Dermis microvascular lymphatic vessel endothelial cell (primary cell): ENCODE data around the gene MYO1H. TPM values are rescaled to one million over a fixed set of nuclear protein-coding genes. Genes with fewer than 3 reads are reported as not detected.
"Not testable (repeated sequence)": the region's sequence is repeated elsewhere in the genome, so short reads cannot be mapped to it uniquely, and the experiment has no call there.

Experiments used
- DNase-seq, 2 donors: peaks; one replicate each; pipeline versions ENCODE4 v3.0.0 to v3.0.0-alpha.2; 2010; ENCODE audit warnings: low read depth in 2 of 2
- total RNA-seq: library from RNA; depleted of rRNA; stranded (reverse); fragments of >200 nt; gene quantifications from 2 replicates; pipeline ENCODE4 v1.2.1, GENCODE V29; 2014

Gene MYO1H, protein sequence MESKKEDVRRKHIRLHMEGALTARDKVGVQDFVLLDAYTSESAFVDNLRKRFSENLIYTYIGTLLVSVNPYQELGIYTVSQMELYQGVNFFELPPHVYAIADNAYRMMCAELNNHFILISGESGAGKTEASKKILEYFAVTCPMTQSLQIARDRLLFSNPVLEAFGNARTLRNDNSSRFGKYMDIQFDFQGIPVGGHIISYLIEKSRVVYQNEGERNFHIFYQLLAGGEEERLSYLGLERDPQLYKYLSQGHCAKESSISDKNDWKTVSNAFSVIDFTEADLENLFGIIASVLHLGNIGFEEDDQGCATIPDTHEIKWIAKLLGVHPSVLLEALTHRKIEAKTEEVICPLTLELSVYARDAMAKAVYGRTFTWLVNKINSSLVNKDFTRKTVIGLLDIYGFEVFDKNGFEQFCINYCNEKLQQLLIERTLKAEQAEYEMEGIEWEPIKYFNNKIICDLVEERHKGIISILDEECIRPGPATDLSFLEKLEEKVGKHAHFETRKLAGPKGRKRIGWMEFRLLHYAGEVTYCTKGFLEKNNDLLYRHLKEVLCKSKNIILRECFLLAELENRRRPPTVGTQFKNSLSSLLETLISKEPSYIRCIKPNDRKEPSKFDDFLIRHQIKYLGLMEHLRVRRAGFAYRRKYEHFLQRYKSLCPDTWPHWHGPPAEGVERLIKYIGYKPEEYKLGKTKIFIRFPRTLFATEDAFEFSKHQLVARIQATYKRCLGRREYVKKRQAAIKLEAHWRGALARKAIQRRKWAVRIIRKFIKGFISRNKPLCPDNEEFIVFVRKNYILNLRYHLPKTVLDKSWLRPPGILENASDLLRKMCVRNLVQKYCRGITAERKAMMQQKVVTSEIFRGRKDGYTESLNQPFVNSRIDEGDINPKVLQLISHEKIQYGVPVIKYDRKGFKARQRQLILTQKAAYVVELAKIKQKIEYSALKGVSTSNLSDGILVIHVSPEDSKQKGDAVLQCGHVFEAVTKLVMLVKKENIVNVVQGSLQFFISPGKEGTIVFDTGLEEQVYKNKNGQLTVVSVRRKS
- total RNA-seq: not detected in 2 replicates

DNA sequence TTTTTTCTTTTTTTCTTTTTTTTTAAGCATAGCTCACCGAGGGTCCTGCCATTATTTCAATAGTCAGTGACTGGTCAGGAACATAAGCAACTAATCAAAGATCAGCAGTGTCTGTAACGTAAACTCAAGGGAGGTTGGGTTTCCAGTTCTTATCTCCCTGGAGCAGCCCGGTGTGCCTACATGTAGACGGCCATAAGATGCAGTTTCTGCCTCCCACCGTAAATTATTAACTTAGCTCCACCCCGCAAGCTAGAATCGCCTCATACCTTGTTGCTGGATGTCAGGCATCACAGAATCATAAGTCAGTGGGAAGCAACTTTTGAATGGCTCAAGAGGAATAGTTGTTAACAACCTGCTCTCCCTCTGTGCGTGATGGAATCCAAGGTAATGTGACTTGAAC, at the start of gene MYO1H:
TSS of gene MYO1H (plus strand) at position 312 of the 400 bp plus-strand sequence. CDS start at position 373, 61 bp downstream.
- no peak for DNase-seq

DNA sequence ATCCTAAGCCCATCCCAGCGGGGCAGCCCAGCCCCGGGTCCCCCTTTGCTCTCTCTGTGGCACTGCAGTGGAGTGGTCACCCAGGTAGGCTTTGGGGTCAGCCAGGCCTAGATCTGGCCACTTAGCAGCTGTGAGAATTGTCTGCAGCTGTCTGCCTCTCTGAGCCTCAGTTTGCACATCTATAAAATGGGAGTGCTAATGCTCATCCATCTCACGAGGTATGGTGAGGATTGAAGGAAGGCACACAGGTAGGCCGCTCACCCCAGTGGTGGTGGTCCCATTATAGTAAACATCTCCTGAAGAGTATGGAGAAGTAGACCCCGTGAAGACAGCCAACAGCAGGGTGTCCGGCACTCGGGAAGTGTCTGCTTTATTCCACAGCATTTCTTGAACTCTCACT, 47.9 kb upstream of the MYO1H start:
- no peak for DNase-seq

DNA sequence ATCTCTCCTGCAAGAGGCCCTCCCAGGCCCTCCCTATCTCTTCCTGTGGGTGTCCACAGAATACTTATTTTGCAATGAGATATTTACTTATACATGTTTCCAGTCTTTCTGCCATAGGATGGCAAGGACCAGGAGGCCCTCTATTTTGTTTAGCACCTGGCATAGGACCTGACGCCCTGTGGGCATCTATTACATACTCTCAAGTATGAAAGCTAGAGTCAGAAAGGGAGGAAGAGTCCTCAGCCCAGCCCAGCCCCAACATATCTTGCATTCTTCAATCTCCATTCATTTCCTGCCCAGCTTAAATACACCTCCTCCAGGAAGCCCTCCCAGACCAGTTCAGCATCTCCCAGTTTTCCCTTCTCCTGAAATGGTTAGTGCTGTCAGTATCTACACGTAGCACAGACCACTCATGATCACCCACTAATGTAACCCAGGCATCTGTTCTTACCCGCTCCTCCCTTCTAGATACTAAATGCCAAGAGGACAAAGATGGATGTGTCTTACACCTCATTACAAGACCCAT, 46.0 kb upstream of the MYO1H start:
- no peak for DNase-seq

DNA sequence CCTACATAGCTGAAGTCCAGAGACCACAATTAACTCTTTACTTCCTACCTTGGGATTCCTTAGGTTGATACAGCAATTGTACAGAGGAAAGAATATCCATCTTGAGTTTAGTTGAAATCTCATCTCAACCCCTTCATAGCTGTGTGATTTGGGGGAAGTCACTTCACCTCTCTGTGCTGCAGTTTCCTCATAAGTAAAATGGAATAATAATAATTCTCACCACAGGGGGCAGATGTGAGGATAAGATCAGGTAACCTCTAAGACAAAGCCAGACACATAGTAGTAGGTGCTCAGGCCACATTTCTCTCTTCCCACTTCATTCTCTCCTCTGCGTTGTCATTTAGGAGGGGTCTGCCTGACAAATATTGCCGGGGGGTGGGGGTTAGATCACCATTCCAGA, 45.3 kb upstream of the MYO1H start:
- no peak for DNase-seq

DNA sequence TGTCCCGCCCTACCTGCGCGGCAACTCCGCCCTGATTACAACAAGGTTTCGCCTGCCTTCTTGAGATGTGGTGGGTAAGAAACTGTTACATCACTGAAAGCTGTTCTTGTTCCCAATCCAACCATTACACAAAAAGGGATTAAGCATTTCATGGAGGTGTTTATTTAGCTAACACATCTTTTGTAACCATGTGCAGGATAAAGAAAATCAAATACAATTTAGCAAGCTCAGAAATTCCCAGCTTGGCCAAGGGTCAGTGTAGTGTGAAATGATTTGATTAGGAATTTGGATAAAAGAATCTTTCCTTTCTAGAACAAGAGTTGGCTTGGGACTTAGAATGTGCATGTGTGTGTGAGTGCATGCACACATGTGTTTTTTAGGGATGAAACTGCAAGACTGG, 44.9 kb upstream of the MYO1H start:
- no peak for DNase-seq

DNA sequence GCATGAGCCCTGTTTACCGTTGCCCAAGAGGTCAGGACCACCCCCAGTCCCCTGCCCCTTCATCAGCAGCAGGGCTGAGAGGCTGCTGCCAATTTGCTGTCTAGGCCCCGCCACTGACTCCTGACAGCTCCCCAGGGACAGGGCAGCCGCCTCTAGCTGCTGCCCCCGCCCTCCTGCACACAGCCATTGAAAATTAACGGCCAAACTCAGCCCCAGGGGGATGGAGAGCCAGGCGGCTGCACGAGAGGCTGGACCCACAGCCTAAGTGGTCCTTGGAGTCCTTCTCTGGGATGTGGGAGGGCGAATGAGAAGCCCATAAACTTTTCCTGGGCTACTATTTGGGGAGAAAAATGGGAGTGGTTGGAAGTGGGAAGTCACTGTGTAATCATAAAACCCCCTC, 43.2 kb upstream of the MYO1H start:
- no peak for DNase-seq

DNA sequence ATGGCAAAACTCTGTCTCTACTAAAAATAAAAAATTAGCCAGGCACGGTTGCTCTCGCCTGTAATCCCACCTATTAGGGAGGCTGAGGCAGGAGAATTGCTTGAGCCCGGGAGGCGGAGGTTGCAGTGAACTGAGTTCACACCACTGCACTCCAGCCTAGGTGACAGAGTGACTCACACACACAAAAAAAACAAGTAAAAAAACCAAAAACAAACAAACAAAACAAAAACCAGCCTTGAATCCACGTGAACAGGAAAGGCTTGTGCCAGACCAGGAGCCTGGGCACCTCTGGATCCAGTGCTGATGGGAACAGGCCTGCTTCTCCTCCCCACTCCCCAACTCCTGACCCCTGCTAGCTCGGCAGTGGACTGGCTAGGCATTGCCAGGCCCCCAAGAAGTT, 42.2 kb upstream of the MYO1H start:
- no peak for DNase-seq

DNA sequence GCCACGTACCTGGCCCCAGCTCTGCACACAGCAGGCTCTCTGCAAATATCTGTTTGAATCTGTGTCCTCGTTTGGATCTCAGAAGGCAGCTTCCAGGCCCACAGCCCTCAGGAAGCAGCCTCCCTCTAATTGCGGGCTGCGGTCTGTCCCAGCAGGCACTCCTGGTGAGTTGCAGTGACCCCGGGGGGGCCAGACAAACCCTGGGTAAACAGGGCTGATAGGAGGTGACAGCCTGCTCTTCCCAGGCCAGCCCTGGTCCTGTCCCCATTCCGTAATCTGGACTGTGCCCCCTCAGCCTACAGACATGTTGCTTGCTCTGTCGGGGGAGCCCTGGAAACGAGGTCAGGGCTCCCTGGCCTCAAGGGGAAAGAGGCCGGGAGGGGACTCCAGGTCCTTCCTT, 40.6 kb upstream of the MYO1H start:
- DNase-seq: no peak

DNA sequence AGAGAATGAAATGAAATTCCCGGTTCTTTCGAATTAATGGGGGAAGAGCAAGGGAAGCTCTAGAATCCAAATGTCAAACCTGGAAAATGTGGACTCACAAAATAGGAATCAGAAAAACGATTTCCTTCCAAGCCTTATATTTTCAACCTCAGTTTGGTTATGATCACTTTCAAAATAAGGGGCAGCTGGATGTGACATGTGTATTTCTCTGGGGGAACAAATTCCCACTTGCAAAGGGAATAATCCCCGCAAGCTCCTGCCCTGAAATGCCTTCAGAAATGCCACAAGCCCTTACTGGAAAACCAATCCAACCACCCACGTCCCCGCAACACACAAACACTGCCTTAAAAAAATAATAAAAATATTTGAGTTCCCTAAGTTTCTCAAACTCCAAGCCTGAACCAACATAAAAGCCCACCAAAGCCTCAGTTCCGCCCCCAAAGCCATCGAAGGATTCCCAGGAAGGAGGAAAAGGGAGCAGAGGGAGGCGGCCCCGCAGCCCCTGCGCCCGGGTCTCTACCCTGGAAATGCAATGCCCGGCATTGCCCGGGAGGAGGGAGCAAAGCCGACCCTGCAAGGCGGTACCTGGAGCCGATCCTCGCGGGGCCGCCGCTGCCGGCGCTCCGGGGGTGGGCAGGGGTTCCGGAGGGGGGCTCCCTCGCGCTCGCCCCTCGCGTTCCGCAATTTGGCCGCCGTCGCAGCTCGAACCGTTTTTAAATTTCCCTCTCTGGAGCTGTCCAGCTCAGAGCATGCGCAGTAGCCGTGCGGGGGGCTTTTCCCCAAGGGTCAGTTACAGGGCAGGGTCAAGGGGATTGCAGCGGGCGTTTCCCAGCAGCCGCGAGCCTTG, 38.9 kb upstream of the MYO1H start, which contains the start of gene FOXN4:
TSS of gene FOXN4 (minus strand) at position 751 of the 847 bp plus-strand sequence. CDS start 963 bp downstream, outside the sequence.
- no peak for DNase-seq

DNA sequence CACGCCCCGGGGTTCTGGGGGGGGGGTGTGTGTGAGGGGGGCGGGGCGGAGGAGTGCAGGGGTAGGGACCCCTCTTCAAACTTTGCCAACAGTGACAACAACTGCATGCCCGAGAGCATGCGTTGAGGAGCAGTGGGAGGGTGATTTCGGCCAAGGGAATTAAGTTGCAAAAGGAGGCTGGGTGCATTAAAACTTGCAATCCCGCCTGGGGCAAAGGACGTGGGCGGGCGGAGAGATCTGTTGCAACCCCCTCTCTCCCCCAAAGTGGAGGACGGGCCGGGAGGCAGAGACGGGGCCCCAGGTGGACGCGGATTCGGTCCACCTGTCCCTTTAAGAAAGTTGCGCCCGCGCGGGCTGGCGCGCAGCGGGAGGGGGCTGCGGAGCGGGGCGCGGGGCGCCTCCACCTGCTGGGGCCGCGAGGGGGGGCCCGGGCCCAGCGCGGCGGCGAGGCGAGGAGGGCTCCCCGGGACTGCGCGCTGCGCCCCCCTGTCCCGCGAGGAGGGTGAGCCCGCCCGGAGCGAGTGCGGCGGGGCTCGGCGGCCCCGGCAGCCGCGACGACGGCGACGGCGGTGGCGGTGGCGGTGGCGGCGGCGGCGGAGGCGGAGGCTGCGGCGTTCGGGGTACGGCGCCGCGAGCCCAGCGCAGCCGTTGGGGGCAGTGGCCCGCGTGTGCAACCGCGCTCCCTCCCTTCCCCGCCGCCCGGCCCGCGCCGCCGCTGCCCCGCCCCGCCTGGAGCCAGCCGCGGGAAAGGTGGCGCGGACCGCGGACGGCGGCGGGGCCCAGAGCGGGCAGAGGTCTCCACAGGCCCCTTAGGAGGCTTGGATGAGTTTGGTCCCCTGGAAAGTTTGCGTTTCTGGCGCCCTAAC, 38.1 kb upstream of the MYO1H start:
- DNase-seq: no peak

DNA sequence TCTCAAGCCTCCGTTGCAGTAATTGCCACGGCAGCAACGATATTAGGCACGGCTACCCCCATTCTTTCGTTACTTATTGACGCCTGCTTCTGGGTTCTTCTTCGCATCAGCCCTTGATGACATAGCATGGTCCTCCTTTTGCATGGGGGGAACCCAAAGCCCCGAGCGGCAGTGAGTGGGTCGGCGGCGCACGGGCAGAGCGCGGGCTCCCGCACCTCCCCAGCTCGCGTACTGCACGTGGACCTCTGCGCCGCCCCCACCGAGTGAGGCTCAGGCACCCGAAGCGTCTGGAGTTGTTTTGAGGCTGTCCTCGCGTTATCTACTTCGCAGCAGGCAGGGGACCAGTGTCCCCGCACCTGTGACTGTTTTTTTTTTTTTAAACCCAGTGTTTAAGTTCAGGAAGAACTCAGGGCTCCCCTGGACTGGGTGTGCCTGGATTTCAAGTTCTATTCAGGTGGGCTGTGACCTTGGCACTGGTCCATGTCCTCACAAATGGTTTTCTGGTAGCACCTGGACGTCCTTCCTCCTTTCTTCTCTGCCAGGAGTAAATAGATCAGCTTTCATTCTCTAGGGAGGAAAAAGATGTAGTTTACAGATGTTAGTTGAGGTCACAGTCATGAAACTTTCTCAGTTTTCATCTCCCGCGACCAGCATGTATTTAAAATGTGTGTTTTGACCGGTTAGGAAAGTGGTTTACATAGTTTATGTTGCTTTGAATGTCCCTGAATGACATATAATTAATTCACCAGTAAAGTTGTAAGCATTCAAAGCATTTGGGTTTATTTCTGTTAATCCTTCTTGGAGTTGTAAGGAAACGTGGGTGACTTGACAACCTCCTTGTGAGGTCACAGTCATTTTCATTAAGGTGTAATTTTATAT, 37.2 kb upstream of the MYO1H start:
- DNase-seq: no peak

DNA sequence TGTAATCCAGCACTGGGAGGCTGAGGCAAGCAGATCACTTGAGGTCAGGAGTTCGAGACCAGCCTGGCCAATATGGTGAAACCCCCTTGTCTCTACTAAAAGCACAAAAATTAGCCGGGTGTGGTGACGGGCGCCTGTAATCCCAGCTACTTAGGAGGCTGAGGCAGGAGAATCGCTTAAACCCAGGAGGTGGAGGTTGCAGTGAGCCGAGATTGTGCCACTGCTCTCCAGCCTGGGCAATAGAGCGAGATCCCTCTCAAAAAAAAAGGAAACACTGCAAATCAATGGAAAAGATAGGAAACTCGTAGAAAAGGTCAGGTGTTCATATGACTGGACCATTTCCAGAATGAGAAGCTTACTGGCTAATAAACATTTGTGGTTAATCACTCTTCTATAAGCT, 26.4 kb upstream of the MYO1H start:
- not testable (repeated sequence) for DNase-seq

DNA sequence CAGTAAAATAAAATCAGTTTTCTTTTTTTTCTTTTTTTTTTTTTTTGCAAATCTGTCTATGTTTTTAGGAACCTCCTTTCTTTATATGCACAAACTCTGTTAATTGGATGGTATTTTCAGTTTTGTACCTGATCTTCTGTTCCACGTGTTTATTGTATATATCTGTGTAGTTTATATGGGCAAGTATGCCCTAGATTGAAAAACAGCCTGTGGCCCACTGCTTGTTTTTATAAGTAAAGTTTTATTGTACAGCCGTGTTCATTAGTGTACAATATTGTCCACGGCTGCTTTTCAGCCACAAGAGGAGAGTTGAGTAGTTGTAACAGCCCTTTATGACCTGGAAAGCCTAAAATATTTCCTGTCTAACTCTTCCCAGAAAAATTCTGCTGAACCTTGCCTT, 18.7 kb upstream of the MYO1H start:
- no peak for DNase-seq

DNA sequence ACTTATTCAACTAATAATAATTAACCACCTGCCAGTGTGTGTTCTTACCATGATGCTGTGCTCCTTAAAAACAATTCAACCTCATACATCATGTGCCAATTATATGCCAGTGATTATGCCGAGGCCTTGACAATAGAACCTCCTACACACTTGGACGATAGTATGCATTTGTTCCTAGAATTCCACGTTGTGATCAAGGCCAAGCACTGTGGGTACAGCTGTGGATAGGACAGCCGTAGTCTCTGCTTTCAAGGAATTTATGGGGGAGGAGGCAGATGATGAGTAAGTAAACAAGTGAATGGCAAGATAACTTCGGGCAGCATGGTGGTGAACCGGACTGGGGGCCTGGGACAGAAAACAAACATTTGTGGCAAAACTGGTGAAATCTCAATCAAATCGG, 18.0 kb upstream of the MYO1H start:
- DNase-seq: no peak

DNA sequence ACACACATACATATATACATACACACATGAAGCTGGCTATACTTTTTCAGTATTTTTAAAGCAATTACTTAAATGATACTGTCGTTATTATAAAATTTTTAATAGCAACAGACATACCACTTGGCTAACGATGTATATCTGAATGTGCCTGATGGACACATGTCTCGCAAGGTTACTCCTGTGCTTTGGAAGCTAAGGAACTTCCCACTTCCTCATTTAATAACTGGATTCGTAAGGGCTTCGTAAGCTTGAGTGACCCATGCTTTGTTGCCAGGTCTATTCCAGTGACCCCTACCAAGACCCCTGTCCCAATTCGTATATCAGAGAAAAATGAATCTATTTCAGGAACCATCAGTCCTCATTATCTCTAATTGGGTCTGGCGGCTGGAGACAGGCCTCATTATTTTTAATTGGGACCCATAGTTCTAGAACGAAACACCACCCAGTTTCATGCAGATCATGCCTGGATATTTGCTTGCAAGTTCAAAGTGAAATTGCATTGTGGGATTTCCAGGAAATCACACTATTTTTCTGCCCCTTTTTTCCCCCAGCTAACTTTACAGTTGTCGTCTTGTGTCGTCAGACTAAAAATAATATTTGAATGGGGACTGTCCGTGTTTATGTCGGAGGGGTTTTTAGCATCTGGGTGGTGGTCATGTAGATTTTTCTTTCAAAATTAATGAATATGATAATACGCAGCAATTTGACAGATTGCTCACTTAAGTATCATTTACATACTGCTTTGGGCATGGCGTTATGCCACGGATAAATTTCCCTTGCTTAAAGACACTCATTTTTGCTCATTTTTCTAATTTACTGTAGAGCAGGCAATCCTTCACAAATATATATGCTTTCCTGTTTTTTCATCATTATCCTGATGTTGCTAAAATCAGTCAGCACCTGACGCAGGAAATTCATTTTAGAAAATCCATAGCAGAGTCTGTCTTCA, 17.1 kb upstream of the MYO1H start:
- no peak for DNase-seq

DNA sequence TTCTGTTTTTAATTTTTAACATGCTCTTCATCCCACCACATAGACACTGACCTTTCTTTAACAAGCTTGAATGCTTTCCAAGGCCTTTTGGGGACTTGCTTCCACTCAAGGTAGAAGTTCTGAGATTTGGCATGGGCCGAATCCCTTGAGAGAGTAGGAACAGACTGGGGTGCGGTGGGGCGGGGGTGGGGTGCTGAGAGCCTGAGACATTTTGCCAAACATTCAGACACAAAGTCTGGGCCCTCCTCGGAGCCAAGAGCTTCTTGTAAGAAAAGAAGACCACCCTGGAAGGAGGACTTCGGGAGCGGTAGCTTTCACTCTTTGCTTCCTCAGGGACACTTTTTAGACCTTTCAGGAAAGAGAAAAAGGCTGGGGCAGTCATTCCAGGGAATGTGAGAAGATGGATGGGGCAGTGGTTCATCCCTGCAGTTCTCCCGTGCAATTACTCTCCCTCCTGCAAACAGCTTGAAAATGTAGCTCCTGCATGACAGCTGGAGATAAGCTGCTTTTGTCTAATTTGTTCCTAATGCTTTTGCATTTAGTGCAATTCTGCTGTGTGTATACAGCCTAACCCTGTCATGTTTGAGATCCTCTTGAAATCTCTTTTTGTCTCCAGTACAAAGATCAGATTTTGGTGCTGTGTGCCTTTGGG, 16.3 kb upstream of the MYO1H start:
- DNase-seq: no peak

DNA sequence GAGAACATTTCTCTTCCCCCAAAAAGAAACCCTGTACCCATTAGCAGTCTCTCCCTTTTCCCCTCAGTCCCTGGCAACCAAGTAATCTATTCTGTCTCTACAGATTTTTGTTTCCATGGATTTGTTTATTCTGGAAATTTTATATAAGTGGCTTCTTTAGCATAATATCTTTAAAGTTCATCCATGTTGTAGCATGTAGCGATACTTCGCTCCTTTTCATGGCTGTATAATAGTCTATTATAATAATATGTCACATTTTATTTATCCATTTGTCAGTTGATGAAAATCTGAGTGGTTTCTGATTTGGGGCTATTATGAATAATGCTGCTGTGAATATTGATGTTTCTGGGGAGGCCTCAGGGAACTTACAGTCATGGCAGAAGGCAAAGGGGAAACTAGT, 12.8 kb upstream of the MYO1H start:
- no peak for DNase-seq
